Measurements from ENCODE around the gene RBBP7.

The RBBP7 gene

DNA sequence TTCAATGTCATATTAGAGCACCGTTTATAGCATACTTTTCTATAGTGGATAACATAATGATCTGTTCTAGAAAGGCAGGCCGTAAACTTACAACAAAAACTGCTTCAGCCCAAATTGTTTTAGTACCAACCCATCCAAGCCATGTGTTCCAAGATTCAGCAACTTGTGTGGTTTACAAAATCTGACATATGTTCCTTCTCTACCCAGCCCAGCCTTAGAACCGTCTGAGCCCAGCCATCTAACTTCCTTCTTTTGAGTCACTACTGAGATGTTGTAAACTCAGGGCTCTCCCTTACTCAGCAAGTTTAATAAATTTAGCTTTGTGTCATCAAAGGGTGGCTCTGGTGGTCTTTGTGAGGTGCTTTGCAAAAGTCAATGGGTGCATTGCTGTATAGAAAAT, 43.9 kb upstream of the RBBP7 start:
- WGBS = 94% methylated on average over 2 of the region's 3 CpGs
- H3K4ac ChIP-seq (ENCODE audit: low read depth in 1 of 2, low read length in 2 of 2) = no peak overlapping the region
- no peak overlapping the region for H4K8ac ChIP-seq (ENCODE audit: low read length)
- H3K27ac ChIP-seq (ENCODE audit: low read length, poor library complexity, severe bottlenecking) = no peak overlapping the region
- H2BK15ac ChIP-seq (ENCODE audit: low read depth, poor library complexity, severe bottlenecking) = no peak overlapping the region
- no peaks in the 10 kb centered on the region for H3K4me1 ChIP-seq (ENCODE audit: control insufficient read depth, insufficient read depth, low read depth, low read length)
- no peak overlapping the region for H3K23ac ChIP-seq (ENCODE audit: low read length in 2 of 2)
- no peak overlapping the region for H2AFZ ChIP-seq (ENCODE audit: low read depth, low read length)
- H2BK5ac ChIP-seq (ENCODE audit: low read depth, low read length, poor library complexity, severe bottlenecking) = no peak overlapping the region
- H3K9ac ChIP-seq (ENCODE audit: low read length) = no peak overlapping the region
- no peak overlapping the region for H2AK5ac ChIP-seq (ENCODE audit: low read length, severe bottlenecking)
- H2BK12ac ChIP-seq (ENCODE audit: low read length in 2 of 2) = no peak overlapping the region
- H3K9me3 ChIP-seq (ENCODE audit: control insufficient read depth, low read length) = no peaks in the 10 kb centered on the region
- H3K4me2 ChIP-seq (ENCODE audit: low read length, poor library complexity, severe bottlenecking) = no peak overlapping the region
- H3K18ac ChIP-seq (ENCODE audit: low read depth in 1 of 2, low read length in 2 of 2) = no peak overlapping the region
- H3K27me3 ChIP-seq (ENCODE audit: control insufficient read depth in 1 of 2, insufficient read depth in 1 of 2, low read length in 2 of 2) = peaks cover 0 to 8% of the 10 kb centered on the region in 2 experiments
- no peaks in the 10 kb centered on the region for H3K36me3 ChIP-seq (ENCODE audit: control insufficient read depth in 1 of 2, insufficient read depth in 2 of 2, low read depth in 1 of 2, low read length in 2 of 2)
- H2BK120ac ChIP-seq (ENCODE audit: low read depth, low read length) = no peak overlapping the region
- H3K79me1 ChIP-seq (replicated peaks; ENCODE audit: low read length, poor library complexity, severe bottlenecking) = no peaks in the 10 kb centered on the region
- no peak for DNase-seq
- no peak overlapping the region for H3K4me3 ChIP-seq (ENCODE audit: insufficient read depth in 1 of 2, low read depth in 1 of 2, low read length in 2 of 2)
- H4K91ac ChIP-seq (ENCODE audit: low read length) = no peak overlapping the region
- no peak overlapping the region for H3K14ac ChIP-seq (ENCODE audit: low read length in 2 of 2)

- no peak overlapping the region for H3K27ac ChIP-seq (ENCODE audit: low read length, poor library complexity, severe bottlenecking)
- H3K4ac ChIP-seq (ENCODE audit: low read depth in 1 of 2, low read length in 2 of 2) = no peak overlapping the region
- H3K27me3 ChIP-seq (ENCODE audit: control insufficient read depth in 1 of 2, insufficient read depth in 1 of 2, low read length in 2 of 2) = peaks cover 0 to 20% of the 10 kb centered on the region in 2 experiments
- no peaks in the 10 kb centered on the region for H3K36me3 ChIP-seq (ENCODE audit: control insufficient read depth in 1 of 2, insufficient read depth in 2 of 2, low read depth in 1 of 2, low read length in 2 of 2)
- no peak overlapping the region for H3K4me3 ChIP-seq (ENCODE audit: insufficient read depth in 1 of 2, low read depth in 1 of 2, low read length in 2 of 2)
- H3K23ac ChIP-seq (ENCODE audit: low read length in 2 of 2) = no peak overlapping the region
- WGBS = 100% methylated on average over 1 of the region's 1 CpG
- no peak overlapping the region for H3K4me2 ChIP-seq (ENCODE audit: low read length, poor library complexity, severe bottlenecking)
- H3K4me1 ChIP-seq (ENCODE audit: control insufficient read depth, insufficient read depth, low read depth, low read length) = no peaks in the 10 kb centered on the region
- no peak overlapping the region for H2AFZ ChIP-seq (ENCODE audit: low read depth, low read length)
- no peak overlapping the region for H2BK5ac ChIP-seq (ENCODE audit: low read depth, low read length, poor library complexity, severe bottlenecking)
- no peaks in the 10 kb centered on the region for H3K79me1 ChIP-seq (replicated peaks; ENCODE audit: low read length, poor library complexity, severe bottlenecking)
- H2BK15ac ChIP-seq (ENCODE audit: low read depth, poor library complexity, severe bottlenecking) = no peak overlapping the region
- no peak overlapping the region for H4K8ac ChIP-seq (ENCODE audit: low read length)
- no peak overlapping the region for H2BK120ac ChIP-seq (ENCODE audit: low read depth, low read length)
- H2AK5ac ChIP-seq (ENCODE audit: low read length, severe bottlenecking) = no peak overlapping the region
- no peak overlapping the region for H3K14ac ChIP-seq (ENCODE audit: low read length in 2 of 2)
- H3K9me3 ChIP-seq (ENCODE audit: control insufficient read depth, low read length) = no peaks in the 10 kb centered on the region
- no peak overlapping the region for H3K18ac ChIP-seq (ENCODE audit: low read depth in 1 of 2, low read length in 2 of 2)
- H2BK12ac ChIP-seq (ENCODE audit: low read length in 2 of 2) = no peak overlapping the region
- no peak overlapping the region for H3K9ac ChIP-seq (ENCODE audit: low read length)
- H4K91ac ChIP-seq (ENCODE audit: low read length) = no peak overlapping the region
- no peak for DNase-seq
Observed at GRCh38 chrX:16910376-16910775, 40.2 kb upstream of the RBBP7 start.

DNA sequence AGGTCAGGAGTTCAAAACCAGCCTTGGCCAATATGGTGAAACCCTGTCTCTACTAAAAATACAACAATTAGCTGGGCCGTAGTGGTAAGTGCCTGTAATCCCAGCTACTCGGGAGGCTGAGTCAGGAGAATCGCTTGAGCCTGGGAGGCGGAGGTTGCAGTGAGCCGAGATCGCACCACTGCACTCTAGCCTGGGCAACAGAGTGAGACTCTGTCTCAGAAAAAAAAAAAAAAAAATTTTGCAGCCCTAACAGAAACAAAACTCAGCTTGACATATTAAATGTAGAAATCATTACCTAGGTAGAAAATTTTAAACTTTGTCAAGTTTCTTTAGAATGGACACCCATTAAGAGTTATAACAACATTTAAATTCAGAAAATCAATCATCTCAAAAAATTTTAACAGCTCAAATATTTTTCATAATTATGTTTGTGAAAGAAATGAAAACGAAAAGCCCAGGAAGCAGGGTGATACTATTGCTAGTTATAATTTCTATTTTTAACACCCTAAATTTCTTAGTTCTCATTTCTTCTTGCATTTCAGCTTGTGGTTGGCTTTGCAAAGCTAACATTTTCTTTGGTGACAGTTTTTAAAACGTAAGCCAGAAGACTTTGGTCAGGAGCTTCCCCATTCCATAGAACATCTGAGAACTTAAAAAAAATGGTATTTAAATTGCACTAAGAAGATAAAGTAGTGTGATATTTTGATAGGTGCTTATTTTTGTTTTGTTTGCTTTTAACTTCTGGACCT, 33.3 kb upstream of the RBBP7 start:
- Histone ChIP-seq H3K14ac (ENCODE audit: low read length in 2 of 2) (no peak overlapping the region), H3K9me3 (ENCODE audit: control insufficient read depth, low read length) (no peaks in the 10 kb centered on the region), H2BK120ac (ENCODE audit: low read depth, low read length) (no peak overlapping the region), H3K79me1 (replicated peaks; ENCODE audit: low read length, poor library complexity, severe bottlenecking) (no peaks in the 10 kb centered on the region), H3K4me1 (ENCODE audit: control insufficient read depth, insufficient read depth, low read depth, low read length) (no peaks in the 10 kb centered on the region), H3K9ac (ENCODE audit: low read length) (no peak overlapping the region), H3K4ac (ENCODE audit: low read depth in 1 of 2, low read length in 2 of 2) (no peak overlapping the region), H2AK5ac (ENCODE audit: low read length, severe bottlenecking) (no peak overlapping the region), H3K18ac (ENCODE audit: low read depth in 1 of 2, low read length in 2 of 2) (no peak overlapping the region), H4K8ac (ENCODE audit: low read length) (no peak overlapping the region), H2BK15ac (ENCODE audit: low read depth, poor library complexity, severe bottlenecking) (no peak overlapping the region), H3K27me3 (ENCODE audit: control insufficient read depth in 1 of 2, insufficient read depth in 1 of 2, low read length in 2 of 2) (peaks cover 0 to 48% of the 10 kb centered on the region in 2 experiments), H3K4me3 (ENCODE audit: insufficient read depth in 1 of 2, low read depth in 1 of 2, low read length in 2 of 2) (no peak overlapping the region), H2BK5ac (ENCODE audit: low read depth, low read length, poor library complexity, severe bottlenecking) (no peak overlapping the region), H3K23ac (ENCODE audit: low read length in 2 of 2) (no peak overlapping the region), H2AFZ (ENCODE audit: low read depth, low read length) (no peak overlapping the region), H4K91ac (ENCODE audit: low read length) (no peak overlapping the region), H3K27ac (ENCODE audit: low read length, poor library complexity, severe bottlenecking) (no peak overlapping the region), H2BK12ac (ENCODE audit: low read length in 2 of 2) (no peak overlapping the region), H3K36me3 (ENCODE audit: control insufficient read depth in 1 of 2, insufficient read depth in 2 of 2, low read depth in 1 of 2, low read length in 2 of 2) (no peaks in the 10 kb centered on the region), H3K4me2 (ENCODE audit: low read length, poor library complexity, severe bottlenecking) (no peak overlapping the region)
- WGBS = 60% methylated on average over 1 of the region's 8 CpGs
- no peak for DNase-seq

DNA sequence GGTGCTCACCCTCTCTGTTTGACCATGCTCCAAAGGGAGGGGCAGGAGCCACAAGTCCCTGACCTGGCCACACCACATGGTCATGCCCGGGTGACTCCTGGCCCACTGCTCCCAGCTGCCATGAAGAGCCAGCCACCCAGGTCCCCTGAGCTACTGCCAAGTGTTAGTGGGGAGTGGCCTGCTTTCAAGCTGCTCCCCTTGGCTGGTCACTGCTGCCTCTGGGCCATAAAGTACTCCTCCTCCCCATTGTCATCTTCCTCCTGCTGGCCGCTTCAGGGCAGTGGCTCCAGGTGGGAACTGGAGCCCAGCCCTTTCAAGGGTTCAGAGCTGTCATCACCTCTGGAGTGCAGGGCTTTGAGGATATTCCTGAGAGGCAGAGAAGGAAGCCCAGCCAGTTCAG, 27.3 kb upstream of the RBBP7 start:
- Histone ChIP-seq H4K8ac (ENCODE audit: low read length) (no peak overlapping the region), H3K23ac (ENCODE audit: low read length in 2 of 2) (no peak overlapping the region), H3K14ac (ENCODE audit: low read length in 2 of 2) (no peak overlapping the region), H2BK5ac (ENCODE audit: low read depth, low read length, poor library complexity, severe bottlenecking) (no peak overlapping the region), H2AK5ac (ENCODE audit: low read length, severe bottlenecking) (no peak overlapping the region), H3K4me1 (ENCODE audit: control insufficient read depth, insufficient read depth, low read depth, low read length) (no peaks in the 10 kb centered on the region), H4K91ac (ENCODE audit: low read length) (no peak overlapping the region), H3K9me3 (ENCODE audit: control insufficient read depth, low read length) (no peaks in the 10 kb centered on the region), H3K4me3 (ENCODE audit: insufficient read depth in 1 of 2, low read depth in 1 of 2, low read length in 2 of 2) (no peak overlapping the region), H3K27me3 (ENCODE audit: control insufficient read depth in 1 of 2, insufficient read depth in 1 of 2, low read length in 2 of 2) (peaks cover 0 to 57% of the 10 kb centered on the region in 2 experiments), H3K79me1 (replicated peaks; ENCODE audit: low read length, poor library complexity, severe bottlenecking) (no peaks in the 10 kb centered on the region), H3K4ac (ENCODE audit: low read depth in 1 of 2, low read length in 2 of 2) (no peak overlapping the region), H2BK12ac (ENCODE audit: low read length in 2 of 2) (no peak overlapping the region), H2AFZ (ENCODE audit: low read depth, low read length) (no peak overlapping the region), H3K9ac (ENCODE audit: low read length) (no peak overlapping the region), H3K27ac (ENCODE audit: low read length, poor library complexity, severe bottlenecking) (no peak overlapping the region), H3K4me2 (ENCODE audit: low read length, poor library complexity, severe bottlenecking) (no peak overlapping the region), H2BK120ac (ENCODE audit: low read depth, low read length) (no peak overlapping the region), H3K18ac (ENCODE audit: low read depth in 1 of 2, low read length in 2 of 2) (no peak overlapping the region), H3K36me3 (ENCODE audit: control insufficient read depth in 1 of 2, insufficient read depth in 2 of 2, low read depth in 1 of 2, low read length in 2 of 2) (no peaks in the 10 kb centered on the region), H2BK15ac (ENCODE audit: low read depth, poor library complexity, severe bottlenecking) (no peak overlapping the region)
- WGBS = 78% methylated on average over 2 of the region's 2 CpGs
- DNase-seq = no peak
